HG03060 (cell line): Measurements from ENCODE around the gene TMEM121B.
"Not testable (repeated sequence)": the region's sequence is repeated elsewhere in the genome, so short reads cannot be mapped to it uniquely, and the experiment has no call there.

ENCODE experiments used
- ATAC-seq: cut with Tn5 transposase; IDR thresholded peaks from one replicate; pipeline ENCODE4 v1.9.1; 2021; ENCODE audit warnings: low read depth, moderate number of reproducible peaks; ENCODE audit not compliant: unreplicated experiment

Gene TMEM121B

DNA sequence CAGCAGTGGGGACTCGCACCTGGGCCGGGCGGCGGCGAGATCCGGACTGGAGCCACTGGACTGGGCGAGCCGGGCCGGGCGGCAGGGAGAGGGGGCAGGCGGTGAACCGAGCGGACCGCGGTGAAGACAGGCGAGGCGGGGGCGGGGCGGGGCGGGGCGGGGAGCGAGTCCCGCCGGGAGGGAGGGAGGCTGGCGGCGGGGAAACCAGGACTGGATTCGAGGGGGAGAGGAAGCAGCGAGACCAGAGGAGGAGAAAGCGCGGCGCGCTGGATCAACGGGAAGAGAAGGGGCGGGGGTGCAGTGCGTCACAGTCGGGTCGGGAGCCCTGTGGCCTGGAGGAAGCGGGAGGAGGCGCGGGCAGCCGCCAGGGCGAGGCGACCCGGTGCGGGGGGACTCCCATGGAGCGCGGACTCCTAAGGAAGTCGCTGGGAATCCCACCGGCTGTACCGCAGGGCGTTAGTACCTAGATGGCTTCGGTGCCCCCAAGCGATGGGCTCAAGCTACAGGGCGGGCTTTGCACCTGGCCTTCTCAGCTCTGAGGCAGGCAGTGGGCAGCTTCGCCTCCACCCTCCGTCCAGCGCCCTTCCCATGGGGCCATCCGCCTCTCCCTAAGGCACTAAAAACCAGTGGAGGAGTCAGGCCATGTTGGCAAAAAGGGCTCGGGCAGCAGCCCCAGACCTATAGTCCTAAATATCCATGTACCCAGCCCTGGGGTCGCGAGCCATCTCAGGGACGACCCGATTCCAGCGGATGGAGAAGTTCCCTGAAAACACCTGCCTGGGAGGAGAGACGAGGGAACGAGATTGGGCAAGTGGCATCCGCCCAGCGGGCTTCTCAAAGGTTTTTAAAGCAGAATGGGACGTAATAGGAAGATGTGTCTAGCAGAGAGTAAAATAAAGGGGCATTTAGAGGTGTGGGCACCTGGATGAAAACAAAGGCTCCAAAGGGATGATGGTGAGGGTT lies at the start of gene TMEM121B:
TSS of gene TMEM121B (minus strand) at position 128 of the 963 bp plus-strand sequence. CDS start 233 bp downstream, outside the sequence.
- ATAC-seq = no peak

DNA sequence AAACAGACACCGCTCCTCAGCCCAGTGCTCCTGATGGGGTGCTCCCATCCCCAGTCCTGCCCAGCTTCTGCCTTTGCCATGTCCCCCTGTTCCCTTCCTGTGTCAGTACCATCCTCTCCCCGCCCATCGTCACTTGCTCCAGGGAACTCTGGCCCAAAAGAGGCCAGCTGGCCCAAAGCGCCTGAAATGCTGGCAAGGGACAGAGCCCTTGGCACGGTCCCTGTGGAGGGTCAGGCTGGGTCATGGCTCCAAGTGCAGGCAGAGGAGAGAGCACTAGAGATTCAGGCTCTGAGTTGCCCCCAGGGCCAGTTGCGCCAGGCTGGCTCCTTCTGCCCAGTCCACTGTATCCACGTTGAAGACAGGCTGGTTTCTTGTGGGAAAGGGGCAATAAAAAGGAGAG lies 46.3 kb upstream of the TMEM121B start:
- ATAC-seq = no peak

- no peak for ATAC-seq
These were observed 43.3 kb upstream of the TMEM121B start for GRCh38 chr22:17164392-17165024.

- no peak for ATAC-seq
These were observed 41.6 kb upstream of the TMEM121B start for GRCh38 chr22:17162731-17163130.

DNA sequence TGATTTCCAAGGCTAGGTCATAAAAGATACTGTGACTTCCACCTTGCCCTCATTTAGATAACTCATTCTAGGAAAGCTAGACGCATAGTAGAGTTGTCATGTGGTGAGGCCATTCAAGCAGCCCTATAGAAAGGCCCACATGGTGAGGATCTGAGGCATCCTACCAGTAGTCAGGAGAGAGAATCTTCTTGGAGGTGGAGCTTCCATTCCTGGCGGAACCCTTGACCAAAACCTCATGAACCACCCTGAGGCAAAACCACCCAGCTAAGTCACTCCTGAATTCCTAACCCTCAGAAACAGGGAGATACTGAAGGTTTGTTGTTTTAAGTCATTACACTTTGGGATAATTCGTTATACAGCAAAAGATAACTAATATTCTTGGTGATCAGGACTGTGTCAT lies 40.8 kb upstream of the TMEM121B start:
- no peak for ATAC-seq

GRCh38 chr22:17159504-17159951 lies 38.4 kb upstream of the TMEM121B start:
- no peak for ATAC-seq

DNA sequence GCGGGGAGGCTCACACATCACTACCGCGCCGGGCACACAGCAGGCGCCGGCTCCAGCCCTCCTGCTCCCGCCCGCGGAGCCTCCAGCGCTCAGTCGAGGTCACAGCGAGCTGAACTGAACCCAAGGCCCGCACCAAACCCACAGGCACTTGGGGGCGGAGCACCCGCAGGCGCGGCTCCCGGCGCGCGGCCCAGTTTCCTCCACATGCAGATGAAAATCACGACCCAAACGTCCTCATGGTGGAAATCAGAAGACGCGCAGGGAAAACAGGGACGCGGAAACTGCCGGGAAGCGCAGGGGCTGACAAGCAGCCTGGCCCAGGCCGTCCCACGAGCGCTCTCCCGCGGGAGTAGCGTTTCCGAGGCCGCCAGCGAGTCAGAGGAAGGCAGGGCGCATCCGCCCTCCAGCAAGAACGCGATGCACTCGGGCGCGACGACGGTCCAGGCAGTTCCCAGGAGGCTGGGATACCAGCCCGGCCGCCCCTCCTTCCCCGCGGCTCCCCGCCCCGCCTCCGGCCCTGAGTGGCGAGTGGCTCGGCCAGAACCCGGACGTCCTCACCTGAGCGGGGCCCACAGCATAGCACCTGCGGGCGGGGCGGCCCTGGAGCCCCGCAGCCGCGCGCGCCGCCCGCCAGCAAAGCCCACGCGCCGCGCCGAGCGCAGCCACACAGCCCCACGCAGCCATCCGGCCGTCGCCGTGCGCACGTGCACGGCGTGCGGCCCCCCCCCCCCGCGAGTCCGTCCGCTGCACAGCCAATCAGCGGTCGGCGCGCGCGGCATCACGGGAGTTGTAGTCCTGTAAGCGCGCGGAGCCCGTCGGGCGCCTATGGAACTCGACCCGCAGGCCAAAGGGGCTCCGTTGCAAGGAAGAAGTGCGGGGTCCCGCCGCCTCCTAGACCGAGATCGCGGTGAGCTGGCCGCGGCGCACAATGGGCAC lies 37.7 kb upstream of the TMEM121B start, which contains the start of gene HDHD5:
TSS of gene HDHD5 (minus strand) at position 710 of the 936 bp plus-strand sequence. CDS start at position 684, 26 bp downstream.
- ATAC-seq = no peak

DNA sequence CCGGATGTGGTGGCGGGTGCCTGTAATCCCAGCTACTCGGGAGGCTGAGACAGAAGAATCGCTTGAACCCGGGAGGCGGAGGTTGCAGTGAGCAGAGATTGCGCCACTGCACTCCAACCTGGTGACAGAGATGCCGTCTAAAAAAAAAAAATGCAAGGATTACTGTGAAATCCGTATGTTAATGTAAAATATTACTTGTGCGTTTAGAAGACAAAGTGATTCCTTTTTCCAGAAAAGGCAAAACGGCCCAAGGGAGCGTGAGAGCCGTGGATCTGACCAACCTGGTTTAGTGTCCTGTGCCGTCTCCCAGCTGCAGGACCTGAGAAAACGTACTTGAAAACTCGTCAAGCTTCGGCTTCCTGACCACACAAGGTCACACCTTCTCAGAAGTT lies 37.0 kb upstream of the TMEM121B start:
- no peak for ATAC-seq

DNA sequence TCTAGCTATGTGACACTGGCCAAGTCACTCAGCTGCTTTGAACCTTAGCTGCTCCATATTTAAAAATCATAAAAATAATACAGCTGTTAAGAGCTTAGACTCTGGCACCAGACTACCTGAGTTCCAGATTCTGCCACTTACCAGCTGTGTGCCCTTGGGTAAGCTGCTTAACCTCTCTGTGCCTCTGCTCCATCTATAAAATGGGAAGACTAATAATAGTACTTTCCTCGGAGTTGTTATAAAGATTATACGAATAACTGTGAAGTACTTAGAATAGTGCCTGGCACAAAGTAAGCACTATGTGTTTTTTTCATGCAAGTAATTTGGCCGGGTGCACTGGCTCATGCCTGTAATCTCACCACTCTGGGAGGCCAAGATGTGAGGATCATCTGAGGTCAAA lies 36.6 kb upstream of the TMEM121B start:
- ATAC-seq = no peak

DNA sequence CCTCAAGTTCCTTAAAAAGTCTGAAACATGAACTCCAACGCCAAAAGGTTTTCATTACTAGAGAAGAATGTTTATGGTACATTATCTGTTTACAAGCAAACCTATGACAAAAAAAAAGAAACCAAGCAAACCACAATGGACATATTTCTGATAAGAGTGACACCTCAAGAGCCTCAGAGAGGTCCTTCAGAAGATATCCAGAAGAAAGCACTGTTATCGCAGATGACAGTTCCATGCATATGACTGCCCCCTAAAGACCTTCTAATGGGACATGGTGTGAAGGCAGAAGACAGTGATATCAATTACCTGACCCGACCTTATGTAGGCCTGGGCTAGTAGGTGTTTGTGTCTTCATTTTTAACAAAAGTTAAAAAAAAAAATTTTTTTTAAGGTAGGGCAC lies 34.8 kb upstream of the TMEM121B start:
- ATAC-seq = no peak

- ATAC-seq = no peak
These were observed 31.8 kb upstream of the TMEM121B start for GRCh38 chr22:17152971-17153370.

GRCh38 chr22:17152340-17152739 lies 31.2 kb upstream of the TMEM121B start:
- ATAC-seq = no peak

DNA sequence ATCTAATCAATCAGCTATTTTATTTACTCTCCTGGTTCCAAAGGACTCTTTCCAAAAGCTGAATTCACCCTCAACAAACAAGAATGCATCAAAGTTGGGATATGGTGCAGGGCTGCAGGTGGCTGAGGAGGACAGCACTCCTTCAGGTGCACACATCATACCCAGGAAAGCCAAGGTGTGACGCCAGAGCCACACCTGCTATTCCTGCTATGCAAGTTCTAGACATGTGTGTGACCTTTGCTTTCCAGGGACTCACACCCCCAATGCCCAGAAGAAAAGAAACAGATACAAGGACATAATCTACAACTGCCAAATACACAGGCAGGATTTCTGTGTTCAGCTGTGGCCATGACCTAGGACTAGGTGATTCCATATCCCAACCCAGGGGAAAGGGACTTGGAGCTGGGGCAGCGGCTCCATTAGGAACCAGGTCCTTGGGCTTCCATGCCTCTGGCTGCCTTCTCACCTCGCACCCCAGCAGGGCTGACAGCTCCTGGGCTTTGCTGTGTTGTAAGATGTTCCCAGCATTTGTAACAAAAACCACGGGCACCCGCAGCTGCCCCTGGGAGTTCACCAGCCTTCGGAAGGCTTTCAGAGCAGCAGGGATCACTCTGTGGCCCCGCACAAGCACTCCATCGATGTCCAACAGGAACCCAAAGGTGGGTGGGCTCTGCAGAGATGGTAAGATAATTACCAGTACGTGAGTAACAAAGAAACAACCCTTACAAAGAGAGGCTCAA lies 28.1 kb upstream of the TMEM121B start:
- no peak for ATAC-seq

DNA sequence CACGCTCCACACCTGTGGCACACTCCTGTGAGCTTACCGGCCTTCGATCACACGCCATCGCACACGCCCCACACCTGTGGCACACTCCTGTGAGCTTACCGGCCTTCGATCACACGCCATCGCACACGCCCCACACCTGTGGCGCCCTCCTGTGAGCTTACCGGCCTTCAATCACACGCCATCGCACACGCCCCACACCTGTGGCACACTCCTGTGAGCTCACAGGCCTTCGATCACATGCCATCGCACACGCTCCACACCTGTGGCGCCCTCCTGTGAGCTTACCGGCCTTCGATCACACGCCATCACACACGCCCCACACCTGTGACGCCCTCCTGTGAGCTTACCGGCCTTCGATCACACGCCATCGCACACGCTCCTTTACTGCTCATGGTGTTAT lies 26.3 kb upstream of the TMEM121B start:
- not testable (repeated sequence) for ATAC-seq

DNA sequence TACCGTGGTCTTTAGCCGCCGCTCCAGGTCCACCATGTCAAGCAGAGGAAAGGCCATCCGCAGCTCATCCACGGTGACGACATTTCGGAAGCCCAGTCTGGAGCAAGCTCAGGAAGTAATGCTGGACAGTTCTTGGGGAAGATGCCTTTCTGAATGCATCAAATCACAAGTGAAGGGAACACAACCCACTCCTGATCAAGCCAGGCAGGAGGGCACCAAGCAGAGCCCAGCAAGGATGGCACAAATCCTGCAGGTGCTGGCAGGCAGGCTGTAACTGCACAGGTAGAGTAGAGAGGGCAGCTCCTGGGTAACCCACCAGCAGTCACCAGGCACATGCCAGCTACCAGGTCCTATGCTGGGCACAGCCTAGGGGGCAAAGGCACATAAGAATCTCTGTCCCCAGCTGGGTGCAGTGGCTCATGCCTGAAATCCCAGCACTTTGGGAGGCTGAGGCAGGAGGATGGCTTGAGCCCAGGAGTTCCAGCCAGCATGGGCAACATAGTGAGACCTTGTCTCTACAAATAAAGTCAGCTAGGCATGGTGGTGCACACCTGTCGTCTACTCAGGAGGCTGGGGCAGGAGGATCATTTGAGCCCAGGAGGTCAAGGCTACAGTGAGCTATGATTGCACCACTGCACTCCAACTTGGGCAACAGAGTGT lies 24.0 kb upstream of the TMEM121B start:
- no peak for ATAC-seq

DNA sequence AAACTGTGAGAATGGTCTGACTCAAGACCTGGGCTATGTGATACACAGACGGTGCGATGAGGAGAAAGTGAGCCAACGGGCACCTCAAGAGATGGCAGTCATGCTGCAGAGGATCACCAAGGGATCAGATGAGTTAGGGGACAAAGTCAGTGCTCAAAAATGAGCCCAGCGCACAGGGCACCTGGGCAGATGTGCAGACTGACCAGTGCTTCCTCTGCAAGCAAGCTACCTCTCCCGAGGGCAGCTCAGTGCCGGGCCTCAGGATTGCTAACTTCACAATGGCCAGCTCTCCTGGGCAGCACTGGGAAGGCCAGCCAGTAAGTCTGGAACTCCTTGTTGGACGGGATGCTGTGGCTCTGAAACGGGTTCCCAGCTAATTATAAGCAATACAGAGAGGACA lies 22.7 kb upstream of the TMEM121B start:
- ATAC-seq = no peak

DNA sequence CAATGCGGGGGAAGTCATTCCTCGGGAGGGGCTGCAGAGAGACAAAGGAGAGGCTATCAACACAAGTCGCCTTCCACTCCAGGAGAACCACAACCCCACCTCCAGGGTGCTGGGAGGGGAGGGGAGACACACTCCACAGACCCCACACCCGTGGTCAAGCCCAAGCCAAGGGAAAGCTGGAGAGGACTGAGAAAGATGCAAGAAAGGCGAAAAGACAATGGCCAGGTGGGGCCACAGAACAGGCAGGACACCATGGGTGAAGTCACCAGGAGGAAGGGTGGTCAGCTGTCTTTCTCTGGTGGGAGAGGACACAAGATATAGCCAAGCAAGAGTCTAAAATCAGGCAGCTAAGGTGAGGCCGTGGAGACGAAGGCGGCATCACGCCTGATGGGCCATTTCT lies 21.9 kb upstream of the TMEM121B start:
- ATAC-seq = no peak

- ATAC-seq = no peak
These were observed 19.9 kb upstream of the TMEM121B start for GRCh38 chr22:17140826-17141766.
